ENCODE measurements around the gene MUC21.

The MUC21 gene

DNA sequence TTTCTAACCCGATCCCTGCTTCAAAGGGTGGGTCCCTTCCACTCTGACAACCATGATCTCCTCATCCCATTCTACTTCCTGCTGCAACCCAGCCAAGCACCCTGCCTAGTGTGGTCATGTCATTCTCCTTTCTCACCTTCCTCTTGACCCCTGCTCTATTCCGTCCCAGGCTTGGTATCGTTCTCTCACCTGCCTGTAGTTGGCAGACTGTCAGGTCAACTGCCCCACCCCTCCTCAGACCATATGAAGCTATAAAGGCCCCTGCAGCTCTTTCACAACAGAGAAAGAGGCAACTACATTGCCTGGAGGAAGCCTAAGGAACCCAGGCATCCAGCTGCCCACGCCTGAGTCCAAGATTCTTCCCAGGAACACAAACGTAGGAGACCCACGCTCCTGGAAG is at the start of gene MUC21:
MUC21 (plus strand) TSS at position 280 of the 400 bp plus-strand sequence. CDS start 241 bp downstream, outside the sequence.
- in situ Hi-C loops (cut with HindIII; ENCODE audit: low sequenced_read_pairs), result no loop called here
- TF ChIP-seq, protein P1, sequence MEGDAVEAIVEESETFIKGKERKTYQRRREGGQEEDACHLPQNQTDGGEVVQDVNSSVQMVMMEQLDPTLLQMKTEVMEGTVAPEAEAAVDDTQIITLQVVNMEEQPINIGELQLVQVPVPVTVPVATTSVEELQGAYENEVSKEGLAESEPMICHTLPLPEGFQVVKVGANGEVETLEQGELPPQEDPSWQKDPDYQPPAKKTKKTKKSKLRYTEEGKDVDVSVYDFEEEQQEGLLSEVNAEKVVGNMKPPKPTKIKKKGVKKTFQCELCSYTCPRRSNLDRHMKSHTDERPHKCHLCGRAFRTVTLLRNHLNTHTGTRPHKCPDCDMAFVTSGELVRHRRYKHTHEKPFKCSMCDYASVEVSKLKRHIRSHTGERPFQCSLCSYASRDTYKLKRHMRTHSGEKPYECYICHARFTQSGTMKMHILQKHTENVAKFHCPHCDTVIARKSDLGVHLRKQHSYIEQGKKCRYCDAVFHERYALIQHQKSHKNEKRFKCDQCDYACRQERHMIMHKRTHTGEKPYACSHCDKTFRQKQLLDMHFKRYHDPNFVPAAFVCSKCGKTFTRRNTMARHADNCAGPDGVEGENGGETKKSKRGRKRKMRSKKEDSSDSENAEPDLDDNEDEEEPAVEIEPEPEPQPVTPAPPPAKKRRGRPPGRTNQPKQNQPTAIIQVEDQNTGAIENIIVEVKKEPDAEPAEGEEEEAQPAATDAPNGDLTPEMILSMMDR (IDR thresholded peaks at IDR 0.05; ENCODE audit: low read depth, low read length), result no peak
- no peak for DNase-seq (ENCODE audit: low read depth, low spot score)
- H3K4me3 ChIP-seq (ENCODE audit: low read depth, low read length), result no peak within 1 kb of the TSS

DNA sequence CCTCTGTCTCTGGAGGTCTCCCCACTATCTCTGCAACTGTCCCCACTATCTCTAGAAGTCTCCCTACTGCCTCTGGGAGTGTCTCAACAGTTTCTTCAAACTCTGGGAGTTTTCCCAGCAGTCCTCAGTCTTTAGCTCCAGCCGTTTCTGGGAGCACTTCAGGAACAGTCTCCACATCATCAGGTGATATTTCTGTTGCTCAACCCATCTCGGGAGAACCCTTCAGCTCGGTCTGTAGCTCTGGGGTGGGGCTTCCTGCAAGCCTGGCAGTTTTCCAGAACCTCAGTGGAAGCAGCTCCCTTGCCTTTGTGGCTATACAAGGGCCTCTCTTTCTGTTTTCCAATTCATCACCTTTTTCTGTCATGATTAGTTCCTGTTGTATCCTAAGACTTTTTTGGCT is 48.5 kb upstream of the MUC21 start:
- no peak for DNase-seq (ENCODE audit: low read depth, low spot score)
- TF ChIP-seq, protein P1 (IDR thresholded peaks at IDR 0.05; ENCODE audit: low read depth, low read length), result no peak
- H3K4me3 ChIP-seq (ENCODE audit: low read depth, low read length), result no peak overlapping the region
- in situ Hi-C loops (cut with HindIII; ENCODE audit: low sequenced_read_pairs), result no loop called here

DNA sequence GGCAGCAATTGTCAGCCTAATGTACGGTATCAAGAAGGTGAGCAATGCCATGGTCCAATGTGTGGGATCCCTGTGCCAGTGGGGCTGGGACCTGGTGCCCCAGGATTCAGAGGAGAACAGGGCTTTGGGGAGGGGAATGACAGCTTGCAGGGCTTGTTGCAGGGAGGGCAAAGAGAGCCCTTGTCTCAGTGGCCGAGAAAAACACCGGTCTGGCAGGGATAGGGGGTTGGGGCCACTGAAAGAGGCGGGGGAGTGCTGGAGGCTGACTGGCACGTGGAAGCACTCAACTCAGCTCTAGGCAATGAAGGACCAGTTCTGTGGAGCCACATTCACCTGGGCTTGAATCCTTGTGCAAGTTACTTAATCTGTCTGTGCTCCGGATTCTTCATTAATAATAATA is 46.3 kb upstream of the MUC21 start:
- in situ Hi-C loops (cut with HindIII; ENCODE audit: low sequenced_read_pairs), result no loop called here
- TF ChIP-seq, protein P1 (IDR thresholded peaks at IDR 0.05; ENCODE audit: low read depth, low read length), result no peak
- H3K4me3 ChIP-seq (ENCODE audit: low read depth, low read length), result no peak overlapping the region
- no peak for DNase-seq (ENCODE audit: low read depth, low spot score)

DNA sequence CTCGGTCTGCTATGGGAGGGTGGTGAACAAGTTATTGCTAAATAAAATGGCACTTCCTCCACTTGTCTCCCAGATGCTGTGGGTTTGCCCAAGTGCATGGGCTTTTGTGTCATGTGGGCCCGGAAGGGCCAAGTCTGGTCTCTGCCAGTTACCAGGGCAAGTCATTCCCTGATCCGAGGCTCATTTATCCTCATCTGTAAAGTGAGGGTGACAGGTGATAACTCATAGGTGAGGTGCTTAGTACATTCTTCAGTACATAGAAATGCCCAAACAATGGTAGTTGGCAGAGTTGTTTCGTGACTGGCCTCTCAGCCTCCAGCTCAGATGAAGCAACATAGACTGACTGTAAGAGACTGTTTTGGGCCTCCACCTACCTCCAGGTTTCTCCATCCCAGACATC is 44.8 kb upstream of the MUC21 start:
- in situ Hi-C loops (cut with HindIII; ENCODE audit: low sequenced_read_pairs), result no loop called here
- TF ChIP-seq, protein P1 (IDR thresholded peaks at IDR 0.05; ENCODE audit: low read depth, low read length), result no peak
- DNase-seq (ENCODE audit: low read depth, low spot score), result no peak
- no peak overlapping the region for H3K4me3 ChIP-seq (ENCODE audit: low read depth, low read length)

DNA sequence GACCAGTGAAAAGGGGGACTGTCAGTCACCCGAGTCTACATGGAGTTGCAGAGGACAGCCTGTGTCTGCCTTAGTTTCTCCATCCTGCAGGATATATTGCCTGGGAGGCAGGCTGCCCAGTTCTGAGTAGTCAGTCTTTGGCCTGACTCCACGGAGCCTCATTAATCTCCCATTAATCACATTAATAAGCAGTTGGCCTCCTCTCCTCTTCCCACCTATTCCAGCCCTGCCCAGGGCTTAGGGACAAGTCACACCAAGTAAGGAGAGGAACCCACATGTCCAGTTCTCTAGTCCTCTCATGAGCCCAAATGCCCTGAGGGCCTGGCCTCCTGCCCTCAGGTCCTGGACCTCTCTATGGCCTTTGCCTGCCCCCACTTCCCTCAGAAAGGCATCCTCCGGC is 44.0 kb upstream of the MUC21 start:
- in situ Hi-C loops (cut with HindIII; ENCODE audit: low sequenced_read_pairs), result no loop called here
- no peak for DNase-seq (ENCODE audit: low read depth, low spot score)
- no peak overlapping the region for H3K4me3 ChIP-seq (ENCODE audit: low read depth, low read length)
- TF ChIP-seq, protein P1 (IDR thresholded peaks at IDR 0.05; ENCODE audit: low read depth, low read length), result no peak

DNA sequence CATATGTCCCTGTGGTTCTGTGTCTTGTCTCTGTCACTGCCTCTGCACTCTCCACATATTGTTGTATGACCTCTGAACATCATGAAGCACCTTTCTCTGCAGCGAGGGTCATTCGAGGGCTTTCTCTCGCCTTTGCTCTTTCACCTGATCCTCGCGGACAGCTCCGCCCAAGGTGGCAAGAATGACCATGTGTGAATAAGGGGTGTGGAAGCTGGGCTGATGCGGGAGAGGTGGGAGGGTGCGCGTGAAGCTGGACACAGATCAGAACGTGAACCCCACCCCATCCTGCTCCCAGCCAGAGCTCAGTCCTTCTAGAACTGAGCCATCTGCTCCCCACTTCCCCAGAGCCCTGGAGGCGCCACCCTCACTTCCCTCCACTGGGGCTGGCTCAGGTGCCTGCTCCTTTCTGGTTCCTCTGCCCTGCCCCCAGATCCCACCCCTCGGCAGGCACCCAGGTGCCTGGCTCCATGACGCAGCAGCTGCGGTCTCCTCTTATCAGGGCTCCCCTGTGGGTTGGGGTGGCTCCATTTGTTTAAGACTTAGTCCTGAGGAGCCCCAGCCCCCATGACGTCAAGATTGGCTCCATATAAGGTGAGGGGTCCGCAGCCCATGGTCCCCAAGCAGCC is 43.0 kb upstream of the MUC21 start, which contains the start of gene MUCL3:
MUCL3 (plus strand) TSS at position 613 of the 626 bp plus-strand sequence. CDS start 27 bp downstream, outside the sequence.
- H3K4me3 ChIP-seq (ENCODE audit: low read depth, low read length), result no peak within 1 kb of the TSS
- in situ Hi-C loops (cut with HindIII; ENCODE audit: low sequenced_read_pairs), result no loop called here
- no peak for DNase-seq (ENCODE audit: low read depth, low spot score)
- TF ChIP-seq, protein P1 (IDR thresholded peaks at IDR 0.05; ENCODE audit: low read depth, low read length), result no peak

All from astrocyte of the spinal cord (primary cell).